ENCODE measurements around the gene CHP1.

GRCh38 chr15:41259546-41260189 is 28.6 kb downstream of the CHP1 start:
- TF ChIP-seq CTCF (IDR thresholded peaks at IDR 0.05 in 8 of 11, conservative IDR thresholded peaks at IDR 0.05 in 3 of 11) (no peak), POLR2AphosphoS5 (IDR thresholded peaks at IDR 0.05) (no peak), POLR2A (IDR thresholded peaks at IDR 0.05) (no peak)
